Vagina (tissue), 2 donors: Measurements from ENCODE around the gene TAS1R3.

Experiments
- CTCF ChIP-seq, 3 experiments: fragments of 450-650 bp in 2 of 3; fragments of 200-600 bp in 1 of 3; sonication (generic) in 1 of 3; IDR thresholded peaks; one replicate each; pipeline ENCODE4 v1.5.1; 2017 to 2019; ENCODE audit warnings: antibody characterized with exemption in 3 of 3, mild to moderate bottlenecking in 2 of 3, moderate library complexity in 2 of 3
- POLR2A ChIP-seq, 2 donors: fragments of 450-650 bp; IDR thresholded peaks; one replicate each; pipeline ENCODE4 v1.6.1; 2017; ENCODE audit warnings: antibody characterized with exemption in 2 of 2, mild to moderate bottlenecking in 2 of 2, moderate library complexity in 2 of 2

DNA sequence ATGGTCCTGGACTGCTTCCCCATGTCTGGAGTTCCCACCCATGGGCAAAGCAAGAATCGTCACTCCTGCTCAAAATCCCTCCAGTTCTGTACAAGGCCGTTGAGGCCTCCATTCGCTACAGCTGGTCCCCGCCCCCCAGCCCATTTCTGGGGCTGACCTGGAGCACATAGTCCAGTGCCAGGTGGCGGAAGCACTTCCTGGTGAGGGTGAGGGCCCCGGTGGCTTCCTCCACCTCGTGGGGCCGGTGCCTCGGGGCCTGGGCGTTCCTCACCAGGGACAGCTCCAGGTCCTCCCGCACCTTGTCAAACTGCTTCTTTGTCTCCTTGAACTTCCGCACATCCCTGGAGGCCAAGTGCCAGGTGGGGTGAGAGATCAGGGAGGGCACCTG is 30.7 kb upstream of the TAS1R3 start:
- TF ChIP-seq CTCF (IDR thresholded peaks at IDR 0.05) (no peak), POLR2A (IDR thresholded peaks at IDR 0.05) (no peak)
